ENCODE measurements around the gene CST9. TPM values are rescaled to one million over a fixed set of nuclear protein-coding genes. Genes with fewer than 3 reads are reported as not detected.

Gene CST9
- total and polyA plus RNA-seq, 2 of the 13 experiments (the other 11 are each of a cell fraction or from before 2014, with no cell fraction given) = 0.07 TPM; not detected in 1

- TF ChIP-seq PAXIP1 (CRISPR knock-in tag; conservative IDR thresholded peaks at IDR 0.05) = peak; percentile 86
- TF ChIP-seq MAX (IDR thresholded peaks at IDR 0.05) = peak; percentile 82
- 0 out of 2 replicates have a peak, but pooled peaks have one; percentile 29 for TF ChIP-seq MAZ (IDR thresholded peaks at IDR 0.05; ENCODE audit: borderline replicate concordance, low read depth, low read length)
- TF ChIP-seq MAZ (CRISPR knock-in tag; IDR thresholded peaks at IDR 0.05; ENCODE audit: low read depth) = peak; percentile 67; the same call in 1 of the 2 replicates
- peak; percentile 78; the same call in 1 of the 2 replicates for TF ChIP-seq ZNF609 (CRISPR knock-in tag; IDR thresholded peaks at IDR 0.05; ENCODE audit: borderline replicate concordance)
- TF ChIP-seq ZNF709 (CRISPR knock-in tag; IDR thresholded peaks at IDR 0.05) = 0 out of 2 replicates have a peak, but pooled peaks have one; percentile 13
- TF ChIP-seq HNF1B (CRISPR knock-in tag; IDR thresholded peaks at IDR 0.05) = peak; percentile 76
- TF ChIP-seq ZNF101 (CRISPR knock-in tag; IDR thresholded peaks at IDR 0.05; ENCODE audit: borderline replicate concordance, low read depth) = 0 out of 2 replicates have a peak, but pooled peaks have one; percentile 44
- TF ChIP-seq FOXJ3 (CRISPR knock-in tag; IDR thresholded peaks at IDR 0.05; ENCODE audit: borderline replicate concordance) = peak; percentile 45; the same call in 1 of the 2 replicates
- TF ChIP-seq MLX (CRISPR knock-in tag; IDR thresholded peaks at IDR 0.05) = peak; percentile 49; the same call in 1 of the 2 replicates
- TF ChIP-seq YEATS4 (CRISPR knock-in tag; IDR thresholded peaks at IDR 0.05; ENCODE audit: borderline replicate concordance) = peak; percentile 64; the same call in 1 of the 2 replicates
- TF ChIP-seq MEIS1 (CRISPR knock-in tag; IDR thresholded peaks at IDR 0.05; ENCODE audit: borderline replicate concordance) = peak; percentile 95
- TF ChIP-seq ZNF839 (CRISPR knock-in tag; IDR thresholded peaks at IDR 0.05; ENCODE audit: borderline replicate concordance) = peak; percentile 52; the same call in 1 of the 2 replicates
- peak; percentile 83; the same call in 1 of the 2 replicates for TF ChIP-seq RXRA (CRISPR knock-in tag; IDR thresholded peaks at IDR 0.05)
- peak; percentile 69; the same call in 1 of the 2 replicates for TF ChIP-seq KAT7 (CRISPR knock-in tag; IDR thresholded peaks at IDR 0.05; ENCODE audit: borderline replicate concordance)
- TF ChIP-seq JUND (CRISPR knock-in tag; IDR thresholded peaks at IDR 0.05) = 0 out of 2 replicates have a peak, but pooled peaks have one; percentile 43
- TF ChIP-seq HOXA9 (CRISPR knock-in tag; IDR thresholded peaks at IDR 0.05; ENCODE audit: borderline replicate concordance) = peak; percentile 30; the same call in 1 of the 2 replicates
Observed at GRCh38 chr20:23620670-23621386, 15.1 kb upstream of the CST9 start (continued).

All from HepG2 (cell line).